K562 (cell line): ENCODE measurements around the gene DDX5. TPM values are rescaled to one million over a fixed set of nuclear protein-coding genes. Genes with fewer than 3 reads are reported as not detected.

Experiments used
- ATAC-seq: fragments of 200-7000 bp; cut with Tn5 transposase; 3 replicates; pipeline ENCODE4 v1.9.1; 2020; ENCODE audit warnings: moderate library complexity
- BruUV-seq: library from RNA; stranded (reverse); fragments of 400-500 nt; replicated peaks from 2 replicates; lab custom pipeline; 2021; lab: Mats Ljungman, UMichigan
- CTCF ChIA-PET: fragments of 300-600 bp; formaldehyde crosslinking; extraction: SDS; loops from one replicate; lab custom pipeline; 2021; ENCODE audit warnings: low intra/inter-chr PET ratio; lab: Yijun Ruan, JAX
- POLR2A ChIA-PET: fragments of 300-600, 350-650 bp; sonication (Branson Sonifier 250); formaldehyde crosslinking; extraction: SDS; loops from one replicate; lab custom pipeline; 2021; ENCODE audit warnings: antibody characterized with exemption, inconsistent platforms; lab: Yijun Ruan, JAX
- DNase-seq, 4 experiments: peaks; one replicate each; pipeline versions ENCODE4 v3.0.0 to v3.0.0-alpha.2; 2011 to 2018; ENCODE audit warnings: low spot score in 3 of 4, mixed read lengths in 3 of 4; ENCODE audit errors: extremely low read depth in 1 of 4
- FAIRE-seq: peaks from 2 replicates; lab custom pipeline; 2011; peaks lifted over from hg19 to GRCh38; lab: Jason Lieb, UNC
- H2AFZ ChIP-seq: 2 replicates; pipeline ENCODE4 v1.6.0; 2011; ENCODE audit warnings: low read depth, low read length, control low read depth, inconsistent platforms
- H3K27ac ChIP-seq: fragments of 200-600 bp; 3 replicates; pipeline ENCODE4 v1.8.0; 2011; ENCODE audit warnings: low read depth, mild to moderate bottlenecking, control low read depth, inconsistent platforms, low read length, moderate library complexity, mixed read lengths; ENCODE audit errors: extremely low read depth
- H3K27me3 ChIP-seq, 2 experiments: fragments of 300-600 bp in 1 of 2; 2 replicates in 1 of 2; 3 replicates in 1 of 2; pipeline versions ENCODE4 v1.6.0 to v1.8.0; 2011; ENCODE audit warnings: inconsistent platforms in 2 of 2, low read length in 2 of 2, mild to moderate bottlenecking in 1 of 2, mixed read lengths in 1 of 2, moderate library complexity in 1 of 2; ENCODE audit not compliant: control insufficient read depth in 2 of 2, insufficient read depth in 2 of 2
- H3K36me3 ChIP-seq: fragments of 300-600 bp; 3 replicates; pipeline ENCODE4 v1.8.0; 2011; ENCODE audit warnings: mild to moderate bottlenecking, low read length, inconsistent platforms; ENCODE audit not compliant: control insufficient read depth, insufficient read depth
- H3K4me1 ChIP-seq, 2 experiments: fragments of 200-600 bp in 1 of 2; replicated peaks in 1 of 2; 2 replicates in 1 of 2; 3 replicates in 1 of 2; pipeline versions ENCODE4 v1.5.1 to v1.8.0; 2011; ENCODE audit warnings: inconsistent platforms in 2 of 2, low read length in 2 of 2, mild to moderate bottlenecking in 1 of 2, mixed read lengths in 1 of 2, moderate library complexity in 1 of 2; ENCODE audit not compliant: control insufficient read depth in 2 of 2, insufficient read depth in 2 of 2
- H3K4me2 ChIP-seq: 2 replicates; pipeline ENCODE4 v1.6.1; 2011; ENCODE audit warnings: low read length, control low read depth, inconsistent platforms, mixed read lengths; ENCODE audit not compliant: insufficient read depth
- H3K4me3 ChIP-seq: fragments of 200-600 bp; sonication (generic), shearing (Covaris generic); 2 replicates; pipeline ENCODE4 v1.5.1; 2016; ENCODE audit warnings: control low read depth, inconsistent platforms
- H3K79me2 ChIP-seq: fragments of 200-600 bp; 3 replicates; pipeline ENCODE4 v1.8.0; 2011; ENCODE audit warnings: low read length, inconsistent platforms; ENCODE audit not compliant: control insufficient read depth, insufficient read depth
- H3K9ac ChIP-seq, 2 experiments: 2 replicates each; pipeline versions ENCODE4 v1.6.0 to v1.6.1; 2011; ENCODE audit warnings: low read depth in 2 of 2, low read length in 2 of 2, control low read depth in 1 of 2, inconsistent platforms in 1 of 2, mild to moderate bottlenecking in 1 of 2, mixed read lengths in 1 of 2; ENCODE audit not compliant: insufficient read depth in 1 of 2
- H3K9me1 ChIP-seq: one replicate; pipeline ENCODE4 v1.6.0; 2011; ENCODE audit warnings: inconsistent platforms, mild to moderate bottlenecking, low read length, moderate library complexity; ENCODE audit not compliant: control insufficient read depth, insufficient read depth
- H3K9me3 ChIP-seq: replicated peaks from 2 replicates; pipeline ENCODE4 v1.5.1; 2011; ENCODE audit warnings: low read depth, low read length, inconsistent platforms; ENCODE audit not compliant: control insufficient read depth, insufficient read depth
- H4K20me1 ChIP-seq: replicated peaks from 2 replicates; pipeline ENCODE4 v1.6.1; 2011; ENCODE audit warnings: low read length, inconsistent platforms, mixed read lengths; ENCODE audit not compliant: control insufficient read depth, insufficient read depth
- CHD7 ChIP-seq: fragments of 200-600 bp; sonication (generic); IDR thresholded peaks from one replicate; pipeline ENCODE4 v1.6.1; 2012; ENCODE audit warnings: mild to moderate bottlenecking, low read depth, low read length, inconsistent platforms
- DACH1 ChIP-seq: fragments of 450-650 bp; IDR thresholded peaks from 2 replicates; pipeline ENCODE4 v1.6.1; 2018; ENCODE audit not compliant: partially characterized antibody
- FUS ChIP-seq: fragments of 200-400 bp; formaldehyde crosslinking; optimal IDR thresholded peaks from 2 replicates; pipeline ENCODE3; 2017; ENCODE audit warnings: low read depth, low read length
- TRIM24 ChIP-seq, 2 experiments: fragments of 450-650 bp; IDR thresholded peaks; 2 replicates each; pipeline ENCODE4 v1.6.1; 2016
- ZBTB7A ChIP-seq: IDR thresholded peaks from 2 replicates; pipeline ENCODE4 v1.6.1; 2011; ENCODE audit warnings: low read depth, mild to moderate bottlenecking, low read length, moderate library complexity, borderline replicate concordance; ENCODE audit not compliant: control insufficient read depth
- WGBS: fragments of 100-300 bp; shearing (Covaris generic); methylation state at CpG from one replicate; pipeline ENCODE4 v1.1.6; 2016; ENCODE audit warnings: low coverage, mixed read lengths; ENCODE audit not compliant: insufficient coverage; ENCODE audit errors: missing lambda C conversion rate; 5-methylcytosine and 5-hydroxymethylcytosine counted together
- in situ Hi-C: fragments of 300-500 bp; cut with MboI; formaldehyde crosslinking; loops from 4 replicates; pipeline ENCODE4 v1.15.0; 2018; ENCODE audit warnings: inconsistent platforms, mixed read lengths
- intact Hi-C: fragments of 100-400 bp; cut with micrococcal nuclease; formaldehyde crosslinking; loops from 2 replicates; pipeline ENCODE4 v1.14.2; 2022
- polyA plus RNA-seq, 8 experiments: library from polyadenylated mRNA; depleted of rRNA in 4 of 8; stranded (reverse) in 5 of 8; unstranded in 3 of 8; fragments of >200 nt; fragmentation: Nextera tagmentation in 2 of 8; fragmentation: Illumina TruSeq in 1 of 8; extraction: Ambion mirVana in 2 of 8; extraction: Trizol in 1 of 8; gene quantifications; 2 replicates each; pipeline versions ENCODE4 v1.2.1 to v1.2.3, GENCODE V29; 2011 to 2014; ENCODE audit warnings: inconsistent platforms in 1 of 8, missing spikeins in 1 of 8
- total RNA-seq, 7 experiments: library from RNA; depleted of rRNA in 6 of 7; stranded (reverse); fragments of >200 nt in 6 of 7; fragmentation: Illumina TruSeq in 2 of 7; extraction: Trizol in 2 of 7; gene quantifications; 2 replicates each; pipeline versions ENCODE4 v1.2.1 to v1.2.3, GENCODE V29; 2011 to 2021; ENCODE audit warnings: low replicate concordance in 1 of 7

DDX5 gene
- total and polyA plus RNA-seq, 9 of the 15 experiments (the other 6 are each of a cell fraction or from before 2014, with no cell fraction given): 306 to 1,639 (median 604) TPM

DNA sequence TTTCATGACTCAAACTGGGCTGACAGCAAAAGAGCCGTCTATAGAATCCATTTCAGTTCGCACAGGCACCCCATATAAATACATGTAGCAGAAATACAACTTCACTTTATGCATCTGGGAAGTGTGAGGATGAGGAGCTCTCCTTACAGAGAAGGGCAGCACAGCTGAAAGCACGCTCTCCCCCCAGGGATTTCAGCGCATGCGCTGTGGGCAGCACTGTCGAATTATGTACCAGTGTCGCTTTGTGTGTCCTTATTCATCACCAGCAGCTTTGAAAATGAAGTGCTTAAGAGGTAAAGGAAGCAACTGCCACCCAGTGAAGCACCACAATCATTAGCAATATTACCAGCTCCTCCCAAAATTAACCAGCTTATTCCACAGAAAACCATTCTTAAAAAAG lies 40.6 kb upstream of the DDX5 start:
- H3K9me1 ChIP-seq: no peaks in the 10 kb centered on the region
- no peaks in the 10 kb centered on the region for H3K27me3 ChIP-seq
- no peak for DNase-seq
- 96% methylated on average over 7 of the region's 7 CpGs for WGBS
- H3K27ac ChIP-seq: no peak overlapping the region
- no peak overlapping the region for H2AFZ ChIP-seq
- no peak for ATAC-seq
- peaks cover 6 to 8% of the 10 kb centered on the region in 2 experiments; a peak in 4 of 5 replicates for H3K4me1 ChIP-seq
- no peaks in the 10 kb centered on the region for H3K79me2 ChIP-seq
- no peak overlapping the region for H3K9ac ChIP-seq
- intact Hi-C loops (no loop called here), in situ Hi-C loops (no loop called here)
- no peak for TF ChIP-seq FUS
- TF ChIP-seq CHD7: no peak
- no peak for TF ChIP-seq DACH1
- TF ChIP-seq ZBTB7A: no peak
- TF ChIP-seq TRIM24 (IDR thresholded peaks at IDR 0.05): no peak
- peaks cover 36% of the 10 kb centered on the region for H3K36me3 ChIP-seq
- H4K20me1 ChIP-seq: no peaks in the 10 kb centered on the region
- ChIA-PET CTCF (no interaction called here), POLR2A (interaction anchor here (0.8 to 1.7 kb wide), 8 partner anchors 7 to 41 kb away, joined by 3 to 8 read pairs (median 3); no protein-coding TSS in a partner anchor)
- no TSS peak for BruUV-seq
- FAIRE-seq: no peak
- H3K9me3 ChIP-seq: no peaks in the 10 kb centered on the region
- no peak overlapping the region for H3K4me2 ChIP-seq
- no peak overlapping the region for H3K4me3 ChIP-seq
